GM12878 (cell line): ENCODE measurements around the gene IGF2BP2. TPM values are rescaled to one million over a fixed set of nuclear protein-coding genes. Genes with fewer than 3 reads are reported as not detected.

ENCODE experiments used
- ATAC-seq: fragments of 200-7000 bp; cut with Tn5 transposase; 3 replicates; pipeline ENCODE4 v1.9.1; 2020; ENCODE audit warnings: mild to moderate bottlenecking, moderate library complexity
- BruUV-seq: library from RNA; stranded (reverse); fragments of 400-500 nt; replicated peaks from 2 replicates; lab custom pipeline; 2021; lab: Mats Ljungman, UMichigan
- CTCF ChIA-PET: fragments of 300-600 bp; sonication (Branson Sonifier 250); formaldehyde crosslinking; extraction: SDS; loops from one replicate; lab custom pipeline; 2021; ENCODE audit warnings: inconsistent platforms; lab: Yijun Ruan, JAX
- POLR2A ChIA-PET: fragments of 350-600 bp; formaldehyde crosslinking; extraction: SDS; loops from one replicate; lab custom pipeline; 2021; ENCODE audit warnings: inconsistent platforms; lab: Charles Lee
- RAD21 ChIA-PET: fragments of 300-600 bp; sonication (Branson Sonifier 250); formaldehyde crosslinking; loops from one replicate; lab custom pipeline; 2023; ENCODE audit warnings: antibody characterized with exemption; ENCODE audit not compliant: unreplicated experiment; lab: Charles Lee
- SMC1A ChIA-PET: fragments of 300-600 bp; sonication (Branson Sonifier 250); formaldehyde crosslinking; loops from one replicate; lab custom pipeline; 2023; ENCODE audit not compliant: unreplicated experiment, uncharacterized antibody; lab: Charles Lee
- DNase-seq: peaks from one replicate; pipeline ENCODE4 v3.0.0-alpha.2; 2011; ENCODE audit warnings: low read depth, low spot score
- FAIRE-seq: peaks from 3 replicates; lab custom pipeline; 2011; peaks lifted over from hg19 to GRCh38; lab: Jason Lieb, UNC
- H2AFZ ChIP-seq: 2 replicates; pipeline ENCODE4 v1.6.0; 2011; ENCODE audit warnings: low read depth, low read length, control low read depth; ENCODE audit not compliant: control insufficient read depth
- H3K27ac ChIP-seq: 2 replicates; pipeline ENCODE4 v1.5.1; 2011; ENCODE audit warnings: control low read depth; ENCODE audit not compliant: control insufficient read depth, insufficient read depth
- H3K27me3 ChIP-seq, 2 experiments: replicated peaks in 1 of 2; 2 replicates each; pipeline versions ENCODE4 v1.6.0 to v1.6.1; 2011; ENCODE audit warnings: low read length in 1 of 2; ENCODE audit not compliant: control insufficient read depth in 2 of 2, insufficient read depth in 2 of 2
- H3K36me3 ChIP-seq, 2 experiments: 2 replicates each; pipeline ENCODE4 v1.5.1; 2011; ENCODE audit warnings: low read length in 1 of 2; ENCODE audit not compliant: control insufficient read depth in 2 of 2, insufficient read depth in 2 of 2
- H3K4me1 ChIP-seq: 2 replicates; pipeline ENCODE4 v1.6.1; 2011; ENCODE audit warnings: mild to moderate bottlenecking, low read length, moderate library complexity, mixed read lengths; ENCODE audit not compliant: control insufficient read depth, insufficient read depth
- H3K4me2 ChIP-seq: 2 replicates; pipeline ENCODE4 v1.6.0; 2011; ENCODE audit warnings: control low read depth; ENCODE audit not compliant: control insufficient read depth, insufficient read depth
- H3K4me3 ChIP-seq: fragments of 200-600 bp; sonication (generic); 2 replicates; pipeline ENCODE4 v1.5.1; 2016
- H3K79me2 ChIP-seq: 2 replicates; pipeline ENCODE4 v1.6.0; 2011; ENCODE audit warnings: low read length; ENCODE audit not compliant: control insufficient read depth, insufficient read depth
- H3K9ac ChIP-seq: 2 replicates; pipeline ENCODE4 v1.8.0; 2011; ENCODE audit warnings: low read length, control low read depth, mixed read lengths; ENCODE audit not compliant: control insufficient read depth, insufficient read depth
- H3K9me3 ChIP-seq: replicated peaks from 3 replicates; pipeline ENCODE4 v1.5.1; 2011; ENCODE audit warnings: mild to moderate bottlenecking, low read length; ENCODE audit not compliant: control insufficient read depth, insufficient read depth
- H4K20me1 ChIP-seq: 2 replicates; pipeline ENCODE4 v1.6.0; 2011; ENCODE audit not compliant: control insufficient read depth, insufficient read depth
- CREM ChIP-seq: IDR thresholded peaks from 2 replicates; pipeline ENCODE4 v1.6.1; 2014; ENCODE audit warnings: antibody characterized with exemption, low read depth
- GATAD2B ChIP-seq: fragments of 450-650 bp; conservative IDR thresholded peaks from 2 replicates; pipeline ENCODE4 v1.6.1; 2017; ENCODE audit warnings: low read depth, mild to moderate bottlenecking, moderate library complexity
- MTA3 ChIP-seq: IDR thresholded peaks from 2 replicates; pipeline ENCODE4 v1.6.1; 2012; ENCODE audit warnings: low read length, inconsistent platforms, borderline replicate concordance
- RBBP5 ChIP-seq: fragments of 200-600 bp; sonication (generic); conservative IDR thresholded peaks from 2 replicates; pipeline ENCODE4 v1.6.1; 2016
- ZNF384 ChIP-seq: IDR thresholded peaks from 2 replicates; pipeline ENCODE4 v1.6.1; 2012; ENCODE audit warnings: low read depth, mild to moderate bottlenecking, low read length, improper control_type of control experiment, borderline replicate concordance
- WGBS: methylation state at CpG from one replicate; pipeline ENCODE4 v1.1.6; 2016; ENCODE audit warnings: low lambda C conversion rate; ENCODE audit not compliant: insufficient replicate concordance, insufficient coverage; ENCODE audit errors: missing lambda C conversion rate; 5-methylcytosine and 5-hydroxymethylcytosine counted together
- in situ Hi-C: fragments of 300-500 bp; cut with MboI; formaldehyde crosslinking; loops from 9 replicates; pipeline ENCODE4 v1.14.3; 2018; ENCODE audit warnings: mixed read lengths
- intact Hi-C: fragments of 100-400 bp; cut with micrococcal nuclease; formaldehyde crosslinking; loops from one replicate; pipeline ENCODE4 v1.14.2; 2022; ENCODE audit not compliant: unreplicated experiment
- polyA plus RNA-seq, 11 experiments: library from polyadenylated mRNA; depleted of rRNA in 4 of 11; unstranded in 6 of 11; stranded (reverse) in 5 of 11; fragments of >200 nt; fragmentation: Nextera tagmentation in 4 of 11; fragmentation: Illumina TruSeq in 1 of 11; extraction: Ambion mirVana in 4 of 11; extraction: Trizol in 1 of 11; gene quantifications; 1 replicate in 1 of 11; 2 replicates in 10 of 11; pipeline versions ENCODE4 v1.2.1 to v1.2.3, GENCODE V29; 2011 to 2016; ENCODE audit warnings: inconsistent platforms in 2 of 11, missing spikeins in 2 of 11, low read depth in 1 of 11
- total RNA-seq, 4 experiments: library from RNA; depleted of rRNA in 3 of 4; stranded (reverse); fragments of >200 nt in 3 of 4; fragmentation: Illumina TruSeq in 1 of 4; extraction: Trizol in 1 of 4; gene quantifications; 2 replicates each; pipeline versions ENCODE4 v1.2.1 to v1.2.3, GENCODE V29; 2013 to 2021
- TF ChIP-seq, protein P1 (sequence below): fragments of 450-650 bp; IDR thresholded peaks from 2 replicates; pipeline ENCODE4 v1.6.1; 2014; ENCODE audit warnings: mild to moderate bottlenecking

Gene IGF2BP2
- total and polyA plus RNA-seq, 10 of the 15 experiments (the other 5 are each of a cell fraction or from before 2014, with no cell fraction given): 0.25 to 0.72 TPM; not detected in 8

DNA sequence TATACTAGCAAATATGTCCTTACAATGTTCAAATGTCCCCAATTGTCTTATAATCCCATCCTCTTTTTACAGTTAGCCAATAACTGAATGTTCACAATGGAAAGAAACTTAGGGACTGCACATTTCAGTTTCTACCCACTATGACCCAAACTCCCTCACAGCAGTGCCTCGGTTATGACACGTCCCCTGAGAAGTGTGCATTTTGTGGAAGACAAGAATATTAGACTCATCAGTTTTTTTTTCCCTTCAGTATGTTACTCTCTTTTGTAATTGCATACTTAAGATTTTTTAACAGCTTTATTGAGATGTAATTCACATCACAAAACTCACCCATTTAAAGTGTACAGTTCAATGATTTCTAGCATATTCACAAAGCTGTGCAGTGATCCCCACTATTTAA lies 64.8 kb downstream of the IGF2BP2 start:
- Histone ChIP-seq H3K9me3 (no peaks in the 10 kb centered on the region; the same call in 2 of the 3 replicates), H3K79me2 (no peaks in the 10 kb centered on the region), H2AFZ (no peak overlapping the region), H4K20me1 (no peaks in the 10 kb centered on the region), H3K9ac (no peak overlapping the region), H3K4me2 (no peak overlapping the region), H3K36me3 (no peaks in the 10 kb centered on the region), H3K4me3 (no peak overlapping the region), H3K27ac (no peak overlapping the region), H3K4me1 (no peaks in the 10 kb centered on the region), H3K27me3 (peaks cover 0 to 4% of the 10 kb centered on the region in 2 experiments)
- TF ChIP-seq ZNF384 (no peak), GATAD2B (no peak), MTA3 (no peak)
- TF ChIP-seq, protein P1, sequence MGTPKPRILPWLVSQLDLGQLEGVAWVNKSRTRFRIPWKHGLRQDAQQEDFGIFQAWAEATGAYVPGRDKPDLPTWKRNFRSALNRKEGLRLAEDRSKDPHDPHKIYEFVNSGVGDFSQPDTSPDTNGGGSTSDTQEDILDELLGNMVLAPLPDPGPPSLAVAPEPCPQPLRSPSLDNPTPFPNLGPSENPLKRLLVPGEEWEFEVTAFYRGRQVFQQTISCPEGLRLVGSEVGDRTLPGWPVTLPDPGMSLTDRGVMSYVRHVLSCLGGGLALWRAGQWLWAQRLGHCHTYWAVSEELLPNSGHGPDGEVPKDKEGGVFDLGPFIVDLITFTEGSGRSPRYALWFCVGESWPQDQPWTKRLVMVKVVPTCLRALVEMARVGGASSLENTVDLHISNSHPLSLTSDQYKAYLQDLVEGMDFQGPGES: no peak
- ChIA-PET POLR2A (no interaction called here), SMC1A (no interaction called here), CTCF (interaction anchor here (1.2 to 9.8 kb wide), 2 partner anchors 26 to 101 kb away, joined by 3 to 198 read pairs; no protein-coding TSS in a partner anchor), RAD21 (no interaction called here)
- 42% methylated on average over 2 of the region's 2 CpGs for WGBS
- no TSS peak for BruUV-seq
- FAIRE-seq: no peak
- DNase-seq: no peak
- intact Hi-C loops (no loop called here), in situ Hi-C loops (no loop called here)
- ATAC-seq: no peak

- Histone ChIP-seq H3K4me2 (no peak overlapping the region), H3K4me3 (no peak overlapping the region), H3K27ac (no peak overlapping the region), H3K9ac (no peak overlapping the region), H3K79me2 (no peaks in the 10 kb centered on the region), H3K27me3 (peaks cover 0 to 4% of the 10 kb centered on the region in 2 experiments), H2AFZ (no peak overlapping the region), H4K20me1 (no peaks in the 10 kb centered on the region), H3K36me3 (no peaks in the 10 kb centered on the region), H3K4me1 (no peaks in the 10 kb centered on the region), H3K9me3 (no peaks in the 10 kb centered on the region; the same call in 2 of the 3 replicates)
- ChIA-PET CTCF (interaction anchor here (1.2 kb wide), 1 partner anchor 25 kb away, joined by 3 read pairs; no protein-coding TSS in a partner anchor), RAD21 (no interaction called here), SMC1A (no interaction called here), POLR2A (no interaction called here)
- no peak for ATAC-seq
- BruUV-seq: no TSS peak
- FAIRE-seq: no peak
- intact Hi-C loops: no loop called here
- in situ Hi-C loops: no loop called here
- DNase-seq: no peak
- TF ChIP-seq CREM (no peak), RBBP5 (no peak)
- 53% methylated on average over 6 of the region's 6 CpGs for WGBS
Observed at GRCh38 chr3:185759512-185759911, 65.3 kb downstream of the IGF2BP2 start.
